SK-N-MC (cell line): ENCODE measurements around the gene CMSS1.

Experiments used
- EZH2 ChIP-seq: fragments of 200-600 bp; sonication (generic); IDR thresholded peaks from one replicate; pipeline ENCODE4 v1.6.1; 2017; ENCODE audit warnings: antibody characterized with exemption
- FOXP2 ChIP-seq: optimal IDR thresholded peaks from 2 replicates; pipeline ENCODE3; 2011; ENCODE audit warnings: mild to moderate bottlenecking, moderate library complexity; ENCODE audit not compliant: insufficient read depth; ENCODE audit errors: extremely low read length, control extremely low read depth

DNA sequence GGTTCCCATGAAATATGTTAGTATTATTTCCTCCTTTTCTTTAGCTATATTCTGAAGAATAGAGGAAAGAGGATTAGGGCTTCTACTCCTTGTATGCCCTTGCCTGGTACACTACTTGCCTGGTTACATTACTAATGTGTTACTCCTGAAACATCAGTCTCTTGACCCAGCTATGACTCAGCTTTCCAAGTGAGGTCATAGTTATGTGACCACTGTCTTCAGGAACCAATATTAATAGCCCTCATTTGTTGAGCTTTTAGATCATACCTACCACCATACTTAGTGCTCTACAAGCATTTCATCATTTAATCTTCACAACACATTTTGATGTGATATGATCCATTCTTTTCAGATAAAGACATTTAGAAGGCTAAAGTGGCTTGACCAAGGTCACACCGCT lies 60.3 kb downstream of the CMSS1 start:
- TF ChIP-seq EZH2 (no peak), FOXP2 (no peak)
